GM12878 (cell line): Measurements from ENCODE around the gene BCAR3. TPM values are rescaled to one million over a fixed set of nuclear protein-coding genes. Genes with fewer than 3 reads are reported as not detected.

Experiments
- ATAC-seq: fragments of 200-7000 bp; cut with Tn5 transposase; 3 replicates; pipeline ENCODE4 v1.9.1; 2020; ENCODE audit warnings: mild to moderate bottlenecking, moderate library complexity
- BruUV-seq: library from RNA; stranded (reverse); fragments of 400-500 nt; replicated peaks from 2 replicates; lab custom pipeline; 2021; lab: Mats Ljungman, UMichigan
- CTCF ChIA-PET: fragments of 300-600 bp; sonication (Branson Sonifier 250); formaldehyde crosslinking; extraction: SDS; loops from one replicate; lab custom pipeline; 2021; ENCODE audit warnings: inconsistent platforms; lab: Yijun Ruan, JAX
- POLR2A ChIA-PET: fragments of 350-600 bp; formaldehyde crosslinking; extraction: SDS; loops from one replicate; lab custom pipeline; 2021; ENCODE audit warnings: inconsistent platforms; lab: Charles Lee
- RAD21 ChIA-PET: fragments of 300-600 bp; sonication (Branson Sonifier 250); formaldehyde crosslinking; loops from one replicate; lab custom pipeline; 2023; ENCODE audit warnings: antibody characterized with exemption; ENCODE audit not compliant: unreplicated experiment; lab: Charles Lee
- SMC1A ChIA-PET: fragments of 300-600 bp; sonication (Branson Sonifier 250); formaldehyde crosslinking; loops from one replicate; lab custom pipeline; 2023; ENCODE audit not compliant: unreplicated experiment, uncharacterized antibody; lab: Charles Lee
- DNase-seq: peaks from one replicate; pipeline ENCODE4 v3.0.0-alpha.2; 2011; ENCODE audit warnings: low read depth, low spot score
- FAIRE-seq: peaks from 3 replicates; lab custom pipeline; 2011; peaks lifted over from hg19 to GRCh38; lab: Jason Lieb, UNC
- H2AFZ ChIP-seq: 2 replicates; pipeline ENCODE4 v1.6.0; 2011; ENCODE audit warnings: low read depth, low read length, control low read depth; ENCODE audit not compliant: control insufficient read depth
- H3K27ac ChIP-seq: 2 replicates; pipeline ENCODE4 v1.5.1; 2011; ENCODE audit warnings: control low read depth; ENCODE audit not compliant: control insufficient read depth, insufficient read depth
- H3K27me3 ChIP-seq, 2 experiments: replicated peaks in 1 of 2; 2 replicates each; pipeline versions ENCODE4 v1.6.0 to v1.6.1; 2011; ENCODE audit warnings: low read length in 1 of 2; ENCODE audit not compliant: control insufficient read depth in 2 of 2, insufficient read depth in 2 of 2
- H3K36me3 ChIP-seq, 2 experiments: 2 replicates each; pipeline ENCODE4 v1.5.1; 2011; ENCODE audit warnings: low read length in 1 of 2; ENCODE audit not compliant: control insufficient read depth in 2 of 2, insufficient read depth in 2 of 2
- H3K4me1 ChIP-seq: 2 replicates; pipeline ENCODE4 v1.6.1; 2011; ENCODE audit warnings: mild to moderate bottlenecking, low read length, moderate library complexity, mixed read lengths; ENCODE audit not compliant: control insufficient read depth, insufficient read depth
- H3K4me2 ChIP-seq: 2 replicates; pipeline ENCODE4 v1.6.0; 2011; ENCODE audit warnings: control low read depth; ENCODE audit not compliant: control insufficient read depth, insufficient read depth
- H3K4me3 ChIP-seq: fragments of 200-600 bp; sonication (generic); 2 replicates; pipeline ENCODE4 v1.5.1; 2016
- H3K79me2 ChIP-seq: 2 replicates; pipeline ENCODE4 v1.6.0; 2011; ENCODE audit warnings: low read length; ENCODE audit not compliant: control insufficient read depth, insufficient read depth
- H3K9ac ChIP-seq: 2 replicates; pipeline ENCODE4 v1.8.0; 2011; ENCODE audit warnings: low read length, control low read depth, mixed read lengths; ENCODE audit not compliant: control insufficient read depth, insufficient read depth
- H3K9me3 ChIP-seq: replicated peaks from 3 replicates; pipeline ENCODE4 v1.5.1; 2011; ENCODE audit warnings: mild to moderate bottlenecking, low read length; ENCODE audit not compliant: control insufficient read depth, insufficient read depth
- H4K20me1 ChIP-seq: 2 replicates; pipeline ENCODE4 v1.6.0; 2011; ENCODE audit not compliant: control insufficient read depth, insufficient read depth
- BRCA1 ChIP-seq: IDR thresholded peaks from 2 replicates; pipeline ENCODE4 v1.6.1; 2011; ENCODE audit warnings: low read depth, low read length, improper control_type of control experiment
- GABPA ChIP-seq: IDR thresholded peaks from 2 replicates; pipeline ENCODE4 v1.6.1; 2014; ENCODE audit warnings: antibody characterized with exemption, low read depth, mild to moderate bottlenecking, inconsistent platforms
- IKZF1 ChIP-seq: fragments of 450-650 bp; conservative IDR thresholded peaks from 2 replicates; pipeline ENCODE4 v1.6.1; 2017; ENCODE audit warnings: antibody characterized with exemption, mild to moderate bottlenecking
- RB1 ChIP-seq: fragments of 450-650 bp; formaldehyde crosslinking; IDR thresholded peaks from 2 replicates; pipeline ENCODE4 v1.6.1; 2017; ENCODE audit warnings: mild to moderate bottlenecking, borderline replicate concordance
- SIX5 ChIP-seq: IDR thresholded peaks from 2 replicates; pipeline ENCODE4 v1.6.1; 2011; ENCODE audit warnings: mild to moderate bottlenecking, low read depth, low read length, moderate library complexity; ENCODE audit not compliant: severe bottlenecking
- SKIL ChIP-seq: fragments of 450-650 bp; IDR thresholded peaks from 2 replicates; pipeline ENCODE4 v1.6.1; 2017; ENCODE audit warnings: mild to moderate bottlenecking, low read depth, inconsistent platforms; ENCODE audit not compliant: poor library complexity, severe bottlenecking
- SPI1 ChIP-seq: IDR thresholded peaks from 2 replicates; pipeline ENCODE4 v1.6.1; 2011; ENCODE audit warnings: low read depth, mild to moderate bottlenecking, low read length, moderate library complexity, borderline replicate concordance; ENCODE audit not compliant: insufficient read depth
- TARDBP ChIP-seq: IDR thresholded peaks from 2 replicates; pipeline ENCODE4 v1.6.1; 2016; ENCODE audit warnings: borderline replicate concordance
- WGBS: methylation state at CpG from one replicate; pipeline ENCODE4 v1.1.6; 2016; ENCODE audit warnings: low lambda C conversion rate; ENCODE audit not compliant: insufficient replicate concordance, insufficient coverage; ENCODE audit errors: missing lambda C conversion rate; 5-methylcytosine and 5-hydroxymethylcytosine counted together
- in situ Hi-C: fragments of 300-500 bp; cut with MboI; formaldehyde crosslinking; loops from 9 replicates; pipeline ENCODE4 v1.14.3; 2018; ENCODE audit warnings: mixed read lengths
- intact Hi-C: fragments of 100-400 bp; cut with micrococcal nuclease; formaldehyde crosslinking; loops from one replicate; pipeline ENCODE4 v1.14.2; 2022; ENCODE audit not compliant: unreplicated experiment
- polyA plus RNA-seq, 11 experiments: library from polyadenylated mRNA; depleted of rRNA in 4 of 11; unstranded in 6 of 11; stranded (reverse) in 5 of 11; fragments of >200 nt; fragmentation: Nextera tagmentation in 4 of 11; fragmentation: Illumina TruSeq in 1 of 11; extraction: Ambion mirVana in 4 of 11; extraction: Trizol in 1 of 11; gene quantifications; 1 replicate in 1 of 11; 2 replicates in 10 of 11; pipeline versions ENCODE4 v1.2.1 to v1.2.3, GENCODE V29; 2011 to 2016; ENCODE audit warnings: inconsistent platforms in 2 of 11, missing spikeins in 2 of 11, low read depth in 1 of 11
- total RNA-seq, 4 experiments: library from RNA; depleted of rRNA in 3 of 4; stranded (reverse); fragments of >200 nt in 3 of 4; fragmentation: Illumina TruSeq in 1 of 4; extraction: Trizol in 1 of 4; gene quantifications; 2 replicates each; pipeline versions ENCODE4 v1.2.1 to v1.2.3, GENCODE V29; 2013 to 2021
- TF ChIP-seq, protein P1 (sequence below): IDR thresholded peaks from 2 replicates; pipeline ENCODE4 v1.6.1; 2012; ENCODE audit warnings: low read length, inconsistent platforms
- TF ChIP-seq, protein P2 (sequence below): IDR thresholded peaks from 2 replicates; pipeline ENCODE4 v1.6.1; 2011; ENCODE audit warnings: low read depth, mild to moderate bottlenecking, low read length, moderate library complexity, borderline replicate concordance; ENCODE audit errors: extremely low read depth

BCAR3 gene
- total and polyA plus RNA-seq, 10 of the 15 experiments (the other 5 are each of a cell fraction or from before 2014, with no cell fraction given) = 1.3 to 6.6 (median 1.8) TPM

DNA sequence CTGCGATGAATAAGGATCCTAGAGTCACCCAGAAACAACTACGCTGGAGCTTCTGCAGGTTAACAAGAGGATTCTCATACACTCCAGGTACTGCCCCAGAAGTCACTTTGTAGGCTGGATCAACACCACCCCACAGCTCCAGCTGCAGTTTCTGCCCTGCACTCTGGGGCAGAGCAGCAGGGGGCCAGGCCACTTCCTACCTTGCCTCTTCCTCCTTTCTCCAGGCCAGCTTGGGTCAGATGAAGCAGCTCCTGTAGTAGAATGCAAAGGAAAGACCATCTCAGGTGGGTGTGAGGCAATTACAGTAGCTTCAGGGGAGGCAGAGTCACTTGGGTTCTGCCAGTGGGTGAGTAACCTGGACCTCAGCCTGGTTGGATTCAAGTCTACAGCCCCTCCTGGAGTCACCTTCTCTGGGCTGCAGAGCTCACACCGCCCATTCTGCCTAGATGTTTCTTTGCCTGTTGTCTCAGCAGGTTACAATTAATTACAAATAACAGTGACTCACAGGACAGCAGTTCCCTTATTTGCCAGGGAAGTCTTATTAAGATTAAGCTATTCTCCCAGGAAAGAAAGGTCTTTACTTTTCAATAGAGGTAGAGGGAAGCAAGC, 24.4 kb upstream of the BCAR3 start:
- H3K4me3 ChIP-seq = no peak overlapping the region
- FAIRE-seq = no peak
- peak overlapping the region; percentile 38; the same call in 1 of the 2 replicates for H3K4me2 ChIP-seq
- H3K27ac ChIP-seq = peak overlapping the region; percentile 15
- H3K36me3 ChIP-seq = no peaks in the 10 kb centered on the region
- no peak overlapping the region for H2AFZ ChIP-seq
- 0 out of 2 replicates have a peak, but pooled peaks have one; percentile 17 for TF ChIP-seq IKZF1
- 0 out of 2 replicates have a peak, but pooled peaks have one; percentile 32 for TF ChIP-seq SPI1
- no peak for TF ChIP-seq GABPA
- TF ChIP-seq, all 136 proteins: peak for 2
- ChIA-PET RAD21 (interaction anchor here (0.8 to 6.9 kb wide), 12 partner anchors 9 to 140 kb away, joined by 3 to 69 read pairs (median 8); partner anchors contain the start of gene BCAR3), SMC1A (interaction anchor here (1.2 to 11.9 kb wide), 14 partner anchors 10 to 107 kb away, joined by 3 to 137 read pairs (median 10); partner anchors contain the start of gene BCAR3), POLR2A (interaction anchor here (0.6 to 6.1 kb wide), 7 partner anchors 10 to 44 kb away, joined by 3 to 38 read pairs (median 5); no protein-coding TSS in a partner anchor), CTCF (interaction anchor here (0.6 to 9.1 kb wide), 15 partner anchors 10 to 329 kb away, joined by 3 to 49 read pairs (median 4); partner anchors contain the start of gene BCAR3)
- ATAC-seq (no peak), DNase-seq (no peak)
- no peaks in the 10 kb centered on the region for H4K20me1 ChIP-seq
- no peaks in the 10 kb centered on the region for H3K27me3 ChIP-seq
- in situ Hi-C loops (no loop called here), intact Hi-C loops (loop anchor here (2.0 kb wide), 1 partner anchor 25 kb away; the partner anchor contains the start of gene BCAR3)
- no peak overlapping the region for H3K9ac ChIP-seq
- WGBS = 94% methylated on average over 3 of the region's 3 CpGs
- no peaks in the 10 kb centered on the region for H3K79me2 ChIP-seq
- no peaks in the 10 kb centered on the region for H3K9me3 ChIP-seq
- BruUV-seq = no TSS peak
- H3K4me1 ChIP-seq = peaks cover 73% of the 10 kb centered on the region

GRCh38 chr1:93704052-93704451, 22.4 kb upstream of the BCAR3 start:
- RAD21 ChIA-PET = interaction anchor here (0.6 to 6.9 kb wide), 19 partner anchors 8 to 729 kb away, joined by 3 to 69 read pairs (median 5); partner anchors contain the start of gene BCAR3
- TF ChIP-seq, protein P1, sequence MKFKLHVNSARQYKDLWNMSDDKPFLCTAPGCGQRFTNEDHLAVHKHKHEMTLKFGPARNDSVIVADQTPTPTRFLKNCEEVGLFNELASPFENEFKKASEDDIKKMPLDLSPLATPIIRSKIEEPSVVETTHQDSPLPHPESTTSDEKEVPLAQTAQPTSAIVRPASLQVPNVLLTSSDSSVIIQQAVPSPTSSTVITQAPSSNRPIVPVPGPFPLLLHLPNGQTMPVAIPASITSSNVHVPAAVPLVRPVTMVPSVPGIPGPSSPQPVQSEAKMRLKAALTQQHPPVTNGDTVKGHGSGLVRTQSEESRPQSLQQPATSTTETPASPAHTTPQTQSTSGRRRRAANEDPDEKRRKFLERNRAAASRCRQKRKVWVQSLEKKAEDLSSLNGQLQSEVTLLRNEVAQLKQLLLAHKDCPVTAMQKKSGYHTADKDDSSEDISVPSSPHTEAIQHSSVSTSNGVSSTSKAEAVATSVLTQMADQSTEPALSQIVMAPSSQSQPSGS = peak; percentile 99
- TF ChIP-seq RB1 = no peak
- TF ChIP-seq SKIL = peak; percentile 99
- peak; percentile 57; the same call in 1 of the 2 replicates for TF ChIP-seq TARDBP
- TF ChIP-seq, protein P2, sequence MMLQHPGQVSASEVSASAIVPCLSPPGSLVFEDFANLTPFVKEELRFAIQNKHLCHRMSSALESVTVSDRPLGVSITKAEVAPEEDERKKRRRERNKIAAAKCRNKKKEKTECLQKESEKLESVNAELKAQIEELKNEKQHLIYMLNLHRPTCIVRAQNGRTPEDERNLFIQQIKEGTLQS = no peak
- no peak for TF ChIP-seq BRCA1
- no peak for TF ChIP-seq SIX5

More at GRCh38 chr1:93704052-93704451, 22.4 kb upstream of the BCAR3 start:
- FAIRE-seq (peak; percentile 89), ATAC-seq (peak; percentile 63), DNase-seq (peak; percentile 89)
- H2AFZ ChIP-seq = no peak overlapping the region
- no peaks in the 10 kb centered on the region for H3K79me2 ChIP-seq
- BruUV-seq = no TSS peak
- in situ Hi-C loops (no loop called here), intact Hi-C loops (loop anchor here (1.0 to 2.0 kb wide), 3 partner anchors 11 to 175 kb away; partner anchors contain the start of genes BCAR3 and DNTTIP2)
- H3K4me3 ChIP-seq = no peak overlapping the region
- CTCF ChIA-PET = interaction anchor here (0.9 to 9.1 kb wide), 13 partner anchors 8 to 112 kb away, joined by 3 to 49 read pairs (median 5); no protein-coding TSS in a partner anchor
- H3K27me3 ChIP-seq = no peaks in the 10 kb centered on the region
- H4K20me1 ChIP-seq = no peaks in the 10 kb centered on the region
- SMC1A ChIA-PET = interaction anchor here (0.6 to 11.9 kb wide), 18 partner anchors 8 to 110 kb away, joined by 3 to 137 read pairs (median 6); partner anchors contain the start of gene BCAR3
- peaks cover 65% of the 10 kb centered on the region for H3K4me1 ChIP-seq
- POLR2A ChIA-PET = interaction anchor here (0.9 to 6.1 kb wide), 8 partner anchors 8 to 73 kb away, joined by 3 to 38 read pairs (median 6); no protein-coding TSS in a partner anchor
- H3K36me3 ChIP-seq = no peaks in the 10 kb centered on the region
- 0% methylated on average over 2 of the region's 2 CpGs for WGBS
- H3K4me2 ChIP-seq = peak overlapping the region; percentile 78
- peak overlapping the region; percentile 30; the same call in 1 of the 2 replicates for H3K9ac ChIP-seq
- H3K27ac ChIP-seq = peak overlapping the region; percentile 72
- H3K9me3 ChIP-seq = no peaks in the 10 kb centered on the region
